Activated CD4-positive, alpha-beta T cell treated with anti-CD3 and anti-CD28 coated beads, Interleukin-2, amount 10 ng/mL, durations not matched to agents 24 days and 14 days (primary cell): ENCODE data around the gene NDOR1. TPM values are rescaled to one million over a fixed set of nuclear protein-coding genes. Genes with fewer than 3 reads are reported as not detected.

Source experiments
- DNase-seq: peaks from one replicate; pipeline ENCODE4 v3.0.0; 2022
- H3K27ac Mint-ChIP-seq: one replicate; pipeline ENCODE4 v1.8.0; 2022; ENCODE audit warnings: mild to moderate bottlenecking, mixed read lengths
- H3K27me3 Mint-ChIP-seq: one replicate; pipeline ENCODE4 v1.8.0; 2022; ENCODE audit warnings: mixed read lengths
- H3K36me3 Mint-ChIP-seq: one replicate; pipeline ENCODE4 v1.8.0; 2022; ENCODE audit warnings: low read depth, mild to moderate bottlenecking, mixed read lengths
- H3K4me1 Mint-ChIP-seq: one replicate; pipeline ENCODE4 v1.8.0; 2021; ENCODE audit warnings: mixed read lengths
- H3K4me3 Mint-ChIP-seq: one replicate; pipeline ENCODE4 v1.8.0; 2022; ENCODE audit warnings: mild to moderate bottlenecking, moderate library complexity, mixed read lengths
- H3K9me3 Mint-ChIP-seq: one replicate; pipeline ENCODE4 v1.8.0; 2021; ENCODE audit warnings: mixed read lengths
- intact Hi-C: fragments of 100-400 bp; cut with micrococcal nuclease; formaldehyde crosslinking; loops from one replicate; pipeline ENCODE4 v1.15.1; 2023
- total RNA-seq: library from RNA; stranded (reverse); gene quantifications from 2 replicates; pipeline ENCODE4 v1.2.3, GENCODE V29; 2022

NDOR1 gene
- 45.1 and 45.6 TPM in 2 replicates for total RNA-seq

GRCh38 chr9:137205126-137206069, at the start of gene NDOR1, which contains the start of gene TMEM203:
Gene NDOR1, plus strand, starts transcription at chr9:137205700. Its CDS starts 78 bp downstream, at chr9:137205778.
Gene TMEM203, minus strand, starts transcription at chr9:137205648. Its CDS starts 234 bp downstream, at chr9:137205414.
- Mint-ChIP-seq H3K27ac (peak within 1 kb of the TSS; percentile 93), H3K4me1 (peaks cover 30% of the 10 kb centered on the region), H3K36me3 (peaks cover 26% of the 10 kb centered on the region), H3K27me3 (no peaks in the 10 kb centered on the region), H3K9me3 (no peaks in the 10 kb centered on the region), H3K4me3 (peak within 1 kb of the TSS; percentile 94)
- DNase-seq, result peak; percentile 99
- intact Hi-C loops, result loop anchor here (1.0 kb wide), 3 partner anchors 17 to 76 kb away; partner anchors contain the start of genes ANAPC2 and SSNA1

- intact Hi-C loops, result loop anchor here (1.0 to 10.0 kb wide), 2 partner anchors 12 to 182 kb away; partner anchors contain the start of gene PTGDS
- peak; percentile 86 for DNase-seq
- H3K27me3 Mint-ChIP-seq, result peaks cover 24% of the 10 kb centered on the region
- no peaks in the 10 kb centered on the region for H3K36me3 Mint-ChIP-seq
- peaks cover 9% of the 10 kb centered on the region for H3K4me1 Mint-ChIP-seq
- H3K27ac Mint-ChIP-seq, result peak overlapping the region; percentile 20
- no peaks in the 10 kb centered on the region for H3K9me3 Mint-ChIP-seq
- H3K4me3 Mint-ChIP-seq, result peak overlapping the region; percentile 73
These were observed 48.7 kb upstream of the NDOR1 start for GRCh38 chr9:137156567-137157375.

- no peak overlapping the region for H3K27ac Mint-ChIP-seq
- peaks cover 24% of the 10 kb centered on the region for H3K27me3 Mint-ChIP-seq
- intact Hi-C loops, result loop anchor here (1.0 to 10.0 kb wide), 2 partner anchors 10 to 183 kb away; partner anchors contain the start of gene PTGDS
These were observed 47.7 kb upstream of the NDOR1 start for GRCh38 chr9:137157618-137158415.

DNA sequence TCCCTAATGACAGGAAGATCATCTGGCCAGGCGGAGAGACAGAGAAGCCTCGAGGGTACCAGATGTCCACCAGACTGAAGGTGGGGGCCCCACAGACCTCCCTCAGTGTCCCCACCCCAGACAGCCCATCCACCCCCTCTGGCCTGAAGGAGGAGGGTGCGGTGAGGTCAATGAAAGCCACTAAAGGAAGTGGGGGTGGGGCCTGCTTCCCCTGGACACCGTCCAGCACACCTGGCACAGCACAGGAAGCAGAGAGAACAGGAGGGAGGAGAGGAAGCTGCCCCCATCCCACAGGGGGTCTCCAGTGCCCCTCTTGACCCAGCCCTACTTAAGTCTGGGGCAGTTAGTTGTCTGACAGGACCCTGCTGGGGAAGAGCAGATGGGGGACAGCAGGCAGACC, 46.9 kb upstream of the NDOR1 start:
- no peak for DNase-seq
- Mint-ChIP-seq H3K27ac (no peak overlapping the region), H3K36me3 (no peaks in the 10 kb centered on the region), H3K27me3 (peaks cover 27% of the 10 kb centered on the region), H3K4me3 (no peak overlapping the region), H3K4me1 (peaks cover 9% of the 10 kb centered on the region), H3K9me3 (no peaks in the 10 kb centered on the region)
- intact Hi-C loops, result loop anchor here (10.0 kb wide), 1 partner anchor 184 kb away; the partner anchor contains the start of gene PTGDS

More at GRCh38 chr9:137157618-137158415, 47.7 kb upstream of the NDOR1 start:
- Mint-ChIP-seq H3K4me3 (no peak overlapping the region), H3K9me3 (no peaks in the 10 kb centered on the region), H3K36me3 (no peaks in the 10 kb centered on the region), H3K4me1 (peaks cover 9% of the 10 kb centered on the region)
- DNase-seq, result no peak

GRCh38 chr9:137159105-137160053, 46.1 kb upstream of the NDOR1 start:
- Mint-ChIP-seq H3K4me1 (peaks cover 9% of the 10 kb centered on the region), H3K36me3 (no peaks in the 10 kb centered on the region), H3K4me3 (no peak overlapping the region), H3K9me3 (no peaks in the 10 kb centered on the region), H3K27ac (no peak overlapping the region), H3K27me3 (peaks cover 27% of the 10 kb centered on the region)
- intact Hi-C loops, result loop anchor here (10.0 kb wide), 2 partner anchors 185 to 315 kb away; partner anchors contain the start of genes AJM1, PHPT1 and PTGDS
- no peak for DNase-seq

GRCh38 chr9:137160054-137160425, 45.5 kb upstream of the NDOR1 start:
- no peak overlapping the region for H3K4me3 Mint-ChIP-seq
- H3K27ac Mint-ChIP-seq, result no peak overlapping the region
- H3K9me3 Mint-ChIP-seq, result no peaks in the 10 kb centered on the region
- no peaks in the 10 kb centered on the region for H3K36me3 Mint-ChIP-seq
- intact Hi-C loops, result loop anchor here (10.0 kb wide), 1 partner anchor 315 kb away; the partner anchor contains the start of genes AJM1 and PHPT1
- no peak for DNase-seq
- H3K27me3 Mint-ChIP-seq, result peaks cover 27% of the 10 kb centered on the region
- peaks cover 9% of the 10 kb centered on the region for H3K4me1 Mint-ChIP-seq

GRCh38 chr9:137160716-137161557, 44.6 kb upstream of the NDOR1 start:
- Mint-ChIP-seq H3K27me3 (peaks cover 25% of the 10 kb centered on the region), H3K27ac (no peak overlapping the region), H3K36me3 (no peaks in the 10 kb centered on the region), H3K4me1 (peaks cover 9% of the 10 kb centered on the region), H3K9me3 (no peaks in the 10 kb centered on the region), H3K4me3 (no peak overlapping the region)
- intact Hi-C loops, result loop anchor here (10.0 kb wide), 1 partner anchor 316 kb away; the partner anchor contains the start of genes AJM1 and PHPT1
- no peak for DNase-seq

DNA sequence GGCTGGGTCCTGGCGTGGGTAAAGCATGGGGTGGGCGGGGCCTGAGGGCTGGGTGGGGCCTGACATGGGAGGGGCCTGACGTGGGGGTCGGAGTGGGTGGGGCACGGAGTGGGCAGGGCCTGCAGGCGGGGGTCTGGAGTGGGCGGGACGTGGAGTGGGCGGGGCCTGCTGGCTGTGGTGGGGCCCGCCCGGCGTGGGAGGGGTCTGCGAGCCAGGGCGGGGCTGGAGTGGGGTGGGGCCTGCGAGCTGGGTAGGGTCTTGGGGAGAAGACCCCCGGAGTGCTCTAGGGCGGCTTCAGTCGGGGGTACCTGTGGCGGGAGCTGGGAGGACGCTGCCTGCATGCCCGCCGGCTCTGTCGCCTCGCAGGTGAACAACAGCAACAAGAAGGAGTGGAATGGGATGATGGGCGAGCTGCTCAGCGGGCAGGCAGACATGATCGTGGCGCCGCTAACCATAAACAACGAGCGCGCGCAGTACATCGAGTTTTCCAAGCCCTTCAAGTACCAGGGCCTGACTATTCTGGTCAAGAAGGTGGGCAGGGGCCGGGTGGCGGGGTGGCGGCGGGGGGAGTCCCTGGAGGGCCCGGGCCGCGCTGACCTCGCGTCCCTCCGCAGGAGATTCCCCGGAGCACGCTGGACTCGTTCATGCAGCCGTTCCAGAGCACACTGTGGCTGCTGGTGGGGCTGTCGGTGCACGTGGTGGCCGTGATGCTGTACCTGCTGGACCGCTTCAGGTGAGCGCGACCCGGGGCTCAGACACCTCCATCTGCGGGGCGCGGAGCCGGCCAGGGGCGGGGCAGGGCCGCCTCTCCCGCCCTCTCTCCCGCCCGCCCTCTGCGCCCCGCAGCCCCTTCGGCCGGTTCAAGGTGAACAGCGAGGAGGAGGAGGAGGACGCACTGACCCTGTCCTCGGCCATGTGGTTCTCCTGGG, 43.7 kb upstream of the NDOR1 start:
- Mint-ChIP-seq H3K27ac (no peak overlapping the region), H3K4me1 (peaks cover 6% of the 10 kb centered on the region), H3K36me3 (no peaks in the 10 kb centered on the region), H3K4me3 (no peak overlapping the region), H3K9me3 (no peaks in the 10 kb centered on the region), H3K27me3 (peaks cover 28% of the 10 kb centered on the region)
- DNase-seq, result no peak
- intact Hi-C loops, result loop anchor here (10.0 kb wide), 1 partner anchor 317 kb away; the partner anchor contains the start of genes AJM1 and PHPT1

- Mint-ChIP-seq H3K4me3 (no peak overlapping the region), H3K4me1 (peaks cover 6% of the 10 kb centered on the region), H3K36me3 (no peaks in the 10 kb centered on the region), H3K27me3 (peaks cover 28% of the 10 kb centered on the region), H3K27ac (no peak overlapping the region), H3K9me3 (no peaks in the 10 kb centered on the region)
- no peak for DNase-seq
- intact Hi-C loops, result loop anchor here (10.0 kb wide), 1 partner anchor 318 kb away; the partner anchor contains the start of genes AJM1 and PHPT1
These were observed 42.8 kb upstream of the NDOR1 start for GRCh38 chr9:137162505-137163364.

DNA sequence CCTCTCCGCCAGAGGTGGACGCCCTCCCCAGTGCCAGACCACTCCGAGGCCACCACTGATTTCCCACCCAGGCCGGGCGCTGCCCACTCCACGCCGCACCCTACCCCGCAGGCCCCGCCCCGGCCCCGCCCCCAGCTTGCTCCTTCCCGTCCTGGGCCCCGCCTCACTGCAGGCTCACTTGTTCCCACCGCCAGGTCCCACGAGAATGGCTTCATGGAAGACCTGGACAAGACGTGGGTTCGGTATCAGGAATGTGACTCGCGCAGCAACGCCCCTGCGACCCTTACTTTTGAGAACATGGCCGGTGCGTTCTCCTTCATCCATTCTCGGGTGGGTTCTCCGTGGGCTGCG, 42.2 kb upstream of the NDOR1 start:
- H3K36me3 Mint-ChIP-seq, result no peaks in the 10 kb centered on the region
- peaks cover 6% of the 10 kb centered on the region for H3K4me1 Mint-ChIP-seq
- no peak for DNase-seq
- H3K9me3 Mint-ChIP-seq, result no peaks in the 10 kb centered on the region
- peaks cover 24% of the 10 kb centered on the region for H3K27me3 Mint-ChIP-seq
- no peak overlapping the region for H3K27ac Mint-ChIP-seq
- intact Hi-C loops, result loop anchor here (10.0 kb wide), 1 partner anchor 319 kb away; the partner anchor contains the start of genes AJM1 and PHPT1
- no peak overlapping the region for H3K4me3 Mint-ChIP-seq
